Stomach smooth muscle (tissue), 2 donors: Measurements from ENCODE around the gene SHROOM3.
"Not testable (repeated sequence)": the region's sequence is repeated elsewhere in the genome, so short reads cannot be mapped to it uniquely, and the experiment has no call there.

Experiments used
- H3K27ac ChIP-seq: one replicate; pipeline ENCODE4 v1.7.0; 2013; ENCODE audit warnings: mild to moderate bottlenecking, low read length, inconsistent platforms
- H3K27me3 ChIP-seq, 2 donors: one replicate each; pipeline ENCODE4 v1.7.0; 2013; ENCODE audit warnings: low read length in 2 of 2; ENCODE audit not compliant: insufficient read depth in 2 of 2, control insufficient read depth in 1 of 2
- H3K36me3 ChIP-seq, 2 donors: one replicate each; pipeline ENCODE4 v1.7.0; 2013; ENCODE audit warnings: low read length in 2 of 2; ENCODE audit not compliant: control insufficient read depth in 2 of 2, insufficient read depth in 2 of 2
- H3K4me1 ChIP-seq: one replicate; pipeline ENCODE4 v1.7.0; 2013; ENCODE audit warnings: low read length; ENCODE audit not compliant: control insufficient read depth, insufficient read depth
- H3K4me3 ChIP-seq, 2 donors: one replicate each; pipeline ENCODE4 v1.7.0; 2013; ENCODE audit warnings: low read length in 2 of 2
- H3K9ac ChIP-seq, 2 donors: one replicate each; pipeline ENCODE4 v1.7.0; 2013; ENCODE audit warnings: low read length in 2 of 2, mild to moderate bottlenecking in 1 of 2
- H3K9me3 ChIP-seq, 2 donors: one replicate each; pipeline ENCODE4 v1.7.0; 2013; ENCODE audit warnings: low read length in 2 of 2; ENCODE audit not compliant: control insufficient read depth in 2 of 2
- donor health status: healthy.
- donor health status: Pancreatic carcinoma.

SHROOM3 gene

DNA sequence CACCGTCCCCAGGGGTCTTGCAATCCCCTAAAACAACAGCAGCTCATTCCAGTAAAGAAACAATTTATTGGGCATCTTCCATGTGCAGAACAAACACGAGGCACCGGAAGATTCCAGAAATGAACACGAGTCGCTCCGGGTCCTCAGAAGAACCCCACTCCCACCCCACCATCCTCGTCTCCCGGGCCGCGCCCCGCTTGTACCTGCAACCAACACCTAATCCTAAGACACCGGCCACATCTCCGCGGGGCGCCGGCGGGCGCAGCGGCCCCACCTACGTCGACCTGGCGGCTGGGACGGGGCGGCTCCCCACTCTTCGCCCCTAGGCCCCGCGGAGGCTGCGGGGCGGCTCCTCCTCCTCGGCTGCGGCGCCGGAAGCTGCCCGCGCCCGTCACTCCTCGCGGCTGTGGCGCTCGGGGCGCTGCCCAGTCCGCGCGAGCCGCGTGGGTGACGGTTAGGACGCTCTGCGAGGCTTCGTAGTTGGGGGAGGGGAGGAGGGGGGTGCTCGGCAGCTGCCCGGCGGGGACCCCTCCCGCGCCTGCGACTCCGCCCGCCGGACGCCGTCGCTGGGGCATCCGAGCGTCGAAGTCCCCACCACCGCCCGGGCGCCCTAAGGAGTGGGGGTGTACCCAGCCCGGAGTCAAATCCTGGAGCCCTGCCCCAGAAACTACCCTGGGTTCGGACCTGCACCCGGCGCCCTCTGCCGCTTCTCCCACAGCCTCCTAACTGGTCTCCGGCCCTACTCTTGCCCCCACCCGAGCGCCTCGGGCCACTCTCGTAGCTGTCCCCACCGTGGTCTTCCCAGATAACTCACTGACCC, 14.1 kb upstream of the SHROOM3 start, which contains the start of gene CCDC158:
Gene CCDC158 (minus strand): TSS at position 380 of the 820 bp plus-strand sequence. CDS start 17,934 bp downstream, outside the sequence.
- Histone ChIP-seq H3K4me3 (peak within 1 kb of the TSS; percentile 72 to 74), H3K27ac (no peak within 1 kb of the TSS), H3K27me3 (no peaks in the 10 kb centered on the region), H3K4me1 (peaks cover 10% of the 10 kb centered on the region), H3K9ac (peak within 1 kb of the TSS; percentile 60 to 63), H3K9me3 (no peaks in the 10 kb centered on the region), H3K36me3 (no peaks in the 10 kb centered on the region)

GRCh38 chr4:76423159-76423558, 11.9 kb upstream of the SHROOM3 start:
- H3K36me3 ChIP-seq, H3K4me3 ChIP-seq, H3K9me3 ChIP-seq, H3K27ac ChIP-seq, H3K27me3 ChIP-seq, H3K9ac ChIP-seq: not testable (repeated sequence)
- peaks cover 10% of the 10 kb centered on the region for H3K4me1 ChIP-seq

GRCh38 chr4:76426272-76426671, 8.8 kb upstream of the SHROOM3 start:
- no peak overlapping the region for H3K27ac ChIP-seq

GRCh38 chr4:76429636-76430035, 5.4 kb upstream of the SHROOM3 start:
- H3K27ac ChIP-seq = no peak overlapping the region
- no peaks in the 10 kb centered on the region for H3K36me3 ChIP-seq
- no peaks in the 10 kb centered on the region for H3K27me3 ChIP-seq
- no peaks in the 10 kb centered on the region for H3K4me1 ChIP-seq
- H3K9ac ChIP-seq = no peak overlapping the region
- no peaks in the 10 kb centered on the region for H3K9me3 ChIP-seq
- H3K4me3 ChIP-seq = no peak overlapping the region

More at GRCh38 chr4:76426272-76426671, 8.8 kb upstream of the SHROOM3 start:
- Histone ChIP-seq H3K4me3 (no peak overlapping the region), H3K9me3 (no peaks in the 10 kb centered on the region), H3K9ac (no peak overlapping the region), H3K36me3 (no peaks in the 10 kb centered on the region), H3K27me3 (no peaks in the 10 kb centered on the region), H3K4me1 (peaks cover under 1% of the 10 kb centered on the region)

GRCh38 chr4:76430519-76431388, 4.3 kb upstream of the SHROOM3 start:
- no peak overlapping the region for H3K27ac ChIP-seq
- no peak overlapping the region for H3K4me3 ChIP-seq
- H3K9ac ChIP-seq = no peak overlapping the region
- no peaks in the 10 kb centered on the region for H3K4me1 ChIP-seq
- no peaks in the 10 kb centered on the region for H3K36me3 ChIP-seq
- H3K9me3 ChIP-seq = no peaks in the 10 kb centered on the region
- no peaks in the 10 kb centered on the region for H3K27me3 ChIP-seq

GRCh38 chr4:76435528-76436319, 695 bp downstream of the SHROOM3 start:
- H3K27me3 ChIP-seq = no peaks in the 10 kb centered on the region
- no peak overlapping the region for H3K27ac ChIP-seq
- peak overlapping the region; percentile 1 to 30 for H3K4me3 ChIP-seq
- peak overlapping the region in 1 of 2 donors; percentile 14 for H3K9ac ChIP-seq
- no peaks in the 10 kb centered on the region for H3K4me1 ChIP-seq
- no peaks in the 10 kb centered on the region for H3K9me3 ChIP-seq
- H3K36me3 ChIP-seq = no peaks in the 10 kb centered on the region

GRCh38 chr4:76439491-76439890, 4.5 kb downstream of the SHROOM3 start:
- Histone ChIP-seq H3K9me3 (no peaks in the 10 kb centered on the region), H3K4me1 (no peaks in the 10 kb centered on the region), H3K9ac (no peak overlapping the region), H3K4me3 (no peak overlapping the region), H3K36me3 (no peaks in the 10 kb centered on the region), H3K27me3 (no peaks in the 10 kb centered on the region), H3K27ac (no peak overlapping the region)

GRCh38 chr4:76441881-76442280, 6.9 kb downstream of the SHROOM3 start:
- Histone ChIP-seq H3K27ac (no peak overlapping the region), H3K27me3 (no peaks in the 10 kb centered on the region), H3K9me3 (no peaks in the 10 kb centered on the region), H3K4me3 (no peak overlapping the region), H3K9ac (no peak overlapping the region), H3K36me3 (no peaks in the 10 kb centered on the region), H3K4me1 (peaks cover 3% of the 10 kb centered on the region)

DNA sequence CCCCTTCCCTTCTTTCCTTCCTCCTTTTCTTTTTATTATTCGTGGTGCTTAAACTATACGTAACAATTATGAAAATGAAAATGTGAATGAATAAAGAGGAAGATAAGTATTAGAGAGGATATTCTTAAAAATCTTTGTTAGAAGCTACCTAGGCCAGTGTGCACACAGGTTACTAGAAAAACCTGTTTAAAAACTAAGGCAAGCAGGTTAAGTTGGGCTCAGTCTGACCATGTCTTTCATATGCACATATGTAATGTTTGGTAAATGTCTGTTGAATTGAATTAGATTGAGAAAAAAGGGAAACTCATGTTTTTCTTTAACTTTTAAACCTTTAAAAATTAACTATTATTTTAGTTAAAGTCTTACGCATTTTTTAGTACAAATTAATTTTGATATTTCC, 7.8 kb downstream of the SHROOM3 start:
- Histone ChIP-seq H3K4me3 (no peak overlapping the region), H3K4me1 (peaks cover 10% of the 10 kb centered on the region), H3K36me3 (no peaks in the 10 kb centered on the region), H3K9me3 (no peaks in the 10 kb centered on the region), H3K9ac (no peak overlapping the region), H3K27ac (no peak overlapping the region), H3K27me3 (no peaks in the 10 kb centered on the region)

DNA sequence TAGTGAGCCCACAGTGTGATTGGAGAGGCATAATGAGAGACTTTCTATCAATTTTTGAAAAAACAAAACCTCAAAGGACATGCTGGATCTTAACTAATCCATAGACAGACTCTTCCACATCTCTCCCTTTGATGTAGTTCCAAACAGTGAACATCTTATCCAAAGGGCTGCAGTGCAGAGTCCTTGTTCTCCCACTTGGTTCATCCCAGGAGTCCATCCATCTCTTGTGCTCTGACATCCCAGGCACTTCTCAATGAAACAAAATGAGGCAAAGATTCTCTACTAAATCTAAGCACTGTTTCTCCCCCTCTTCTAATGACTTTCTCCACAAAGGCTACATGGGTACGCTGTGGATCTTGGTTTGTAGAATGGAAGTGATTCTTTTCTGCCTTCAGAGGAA, 8.3 kb downstream of the SHROOM3 start:
- H3K4me3 ChIP-seq = no peak overlapping the region
- no peaks in the 10 kb centered on the region for H3K27me3 ChIP-seq
- H3K9ac ChIP-seq = no peak overlapping the region

More for the DNA sequence above, 8.3 kb downstream of the SHROOM3 start:
- Histone ChIP-seq H3K9me3 (no peaks in the 10 kb centered on the region), H3K27ac (no peak overlapping the region), H3K4me1 (peaks cover 13% of the 10 kb centered on the region), H3K36me3 (no peaks in the 10 kb centered on the region)
